NCI-H748 treated with DMSO at 0.1 percent for 48 hours (cell line): ENCODE results near the gene CCDC154.
"Not testable (repeated sequence)": the region's sequence is repeated elsewhere in the genome, so short reads cannot be mapped to it uniquely, and the experiment has no call there.

ENCODE experiments used
- DNase-seq: peaks from one replicate; lab custom pipeline; 2025; lab: John Stamatoyannopoulos, UW

The CCDC154 gene

GRCh38 chr16:1453316-1453715, 9.0 kb upstream of the CCDC154 start:
- DNase-seq, result no peak

DNA sequence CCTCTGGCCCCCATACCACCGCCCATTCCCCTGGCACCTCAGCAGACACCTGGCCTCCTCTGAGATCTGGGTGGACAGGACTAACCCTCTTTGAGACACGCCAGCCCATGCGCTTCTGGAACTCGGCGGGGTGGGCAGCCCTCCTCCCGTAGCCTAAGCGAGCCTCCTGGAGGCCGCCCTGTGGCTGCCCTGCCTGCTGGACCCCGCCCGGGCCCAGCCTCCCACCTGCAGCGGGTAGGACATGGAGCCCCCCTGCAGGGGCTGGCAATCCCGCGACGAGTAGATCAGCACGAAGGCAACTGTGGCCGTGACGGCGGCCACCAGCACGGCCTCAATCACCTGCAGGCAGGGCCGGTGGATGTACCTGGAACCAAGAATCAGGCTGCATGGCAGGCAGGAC, 8.2 kb upstream of the CCDC154 start:
- no peak for DNase-seq

- no peak for DNase-seq
These were observed 7.5 kb upstream of the CCDC154 start for GRCh38 chr16:1451702-1452392.

DNA sequence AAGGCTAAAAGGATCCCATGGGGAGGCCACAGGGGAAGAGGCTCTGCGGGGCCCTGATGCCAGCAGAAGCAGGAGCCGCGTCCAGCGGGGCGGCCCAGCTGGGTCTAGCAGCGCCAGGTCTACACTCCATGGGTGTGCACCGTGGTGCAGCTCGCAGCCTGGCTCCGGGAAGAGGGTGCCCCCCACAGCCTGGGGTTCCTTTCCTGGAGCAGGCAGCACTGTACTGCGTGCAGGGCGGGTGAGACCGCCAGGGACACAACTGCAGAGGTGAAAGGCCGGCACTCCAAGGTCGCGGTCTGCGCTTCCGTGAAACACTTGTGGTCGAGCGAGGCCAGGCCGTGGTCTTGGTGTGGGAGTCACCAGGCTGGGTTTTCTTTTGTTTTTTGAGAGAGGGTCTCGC, 6.5 kb upstream of the CCDC154 start:
- no peak for DNase-seq

DNA sequence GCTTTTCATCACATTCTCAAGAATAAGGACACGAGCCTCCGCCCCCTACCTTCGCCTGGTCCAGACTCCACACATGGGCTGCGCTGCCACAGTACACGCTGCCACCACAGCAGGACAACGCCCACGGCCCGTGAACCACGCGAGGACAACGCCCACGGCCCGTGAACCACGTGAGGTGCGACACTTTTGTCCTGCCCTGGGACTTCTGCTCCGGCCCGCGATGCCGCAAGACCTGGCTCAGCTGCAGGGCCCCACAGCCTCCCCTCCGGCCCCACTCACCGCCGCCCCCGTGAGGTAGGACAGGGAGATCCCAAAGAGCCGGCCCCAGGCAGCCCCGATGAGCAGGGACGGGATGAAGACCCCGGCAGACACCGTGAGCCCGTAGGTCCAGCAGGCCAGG, 5.9 kb upstream of the CCDC154 start:
- no peak for DNase-seq

- DNase-seq, result no peak
These were observed 4.9 kb upstream of the CCDC154 start for GRCh38 chr16:1449201-1449788.

GRCh38 chr16:1448536-1449116, 4.3 kb upstream of the CCDC154 start:
- no peak for DNase-seq

GRCh38 chr16:1447965-1448364, 3.6 kb upstream of the CCDC154 start:
- no peak for DNase-seq

DNA sequence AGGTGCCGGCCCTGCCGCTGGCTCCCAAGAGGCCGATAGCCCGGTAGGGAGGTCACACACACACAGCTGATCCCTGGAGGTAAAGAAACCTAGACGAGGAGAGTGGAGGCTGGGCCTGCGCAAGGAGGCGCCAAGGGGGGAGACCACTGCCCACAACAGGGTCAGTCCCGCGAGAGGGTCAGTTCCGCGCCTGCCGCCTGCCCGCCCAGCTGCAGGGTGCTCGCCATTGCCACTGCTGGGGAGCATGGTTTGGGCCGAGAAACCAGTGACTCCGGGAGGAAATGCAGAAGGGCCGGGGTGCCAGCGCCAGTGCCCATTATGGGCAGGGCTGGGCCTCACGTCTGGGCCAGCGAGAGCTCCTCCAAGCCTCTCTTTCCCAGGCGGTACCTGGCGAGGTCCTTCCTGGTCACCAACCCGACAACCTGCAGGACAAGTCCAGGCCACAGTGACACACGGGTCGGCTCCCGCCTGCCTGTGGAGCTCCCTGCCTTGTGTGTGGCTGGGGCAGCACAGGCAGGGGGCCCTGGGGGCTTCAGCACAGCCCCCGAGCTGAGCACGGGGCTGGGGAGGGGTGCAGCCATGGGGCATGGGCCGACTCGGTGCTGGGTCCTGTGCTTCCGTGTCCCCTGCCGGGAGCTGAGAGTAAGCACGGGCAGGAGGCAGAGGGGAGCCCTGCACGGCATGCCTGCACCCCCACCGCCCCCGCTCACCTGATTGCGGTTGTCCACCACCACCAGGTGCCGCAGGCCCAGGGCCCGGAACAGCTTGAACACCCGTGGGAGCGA, 2.1 kb upstream of the CCDC154 start:
- no peak for DNase-seq

DNA sequence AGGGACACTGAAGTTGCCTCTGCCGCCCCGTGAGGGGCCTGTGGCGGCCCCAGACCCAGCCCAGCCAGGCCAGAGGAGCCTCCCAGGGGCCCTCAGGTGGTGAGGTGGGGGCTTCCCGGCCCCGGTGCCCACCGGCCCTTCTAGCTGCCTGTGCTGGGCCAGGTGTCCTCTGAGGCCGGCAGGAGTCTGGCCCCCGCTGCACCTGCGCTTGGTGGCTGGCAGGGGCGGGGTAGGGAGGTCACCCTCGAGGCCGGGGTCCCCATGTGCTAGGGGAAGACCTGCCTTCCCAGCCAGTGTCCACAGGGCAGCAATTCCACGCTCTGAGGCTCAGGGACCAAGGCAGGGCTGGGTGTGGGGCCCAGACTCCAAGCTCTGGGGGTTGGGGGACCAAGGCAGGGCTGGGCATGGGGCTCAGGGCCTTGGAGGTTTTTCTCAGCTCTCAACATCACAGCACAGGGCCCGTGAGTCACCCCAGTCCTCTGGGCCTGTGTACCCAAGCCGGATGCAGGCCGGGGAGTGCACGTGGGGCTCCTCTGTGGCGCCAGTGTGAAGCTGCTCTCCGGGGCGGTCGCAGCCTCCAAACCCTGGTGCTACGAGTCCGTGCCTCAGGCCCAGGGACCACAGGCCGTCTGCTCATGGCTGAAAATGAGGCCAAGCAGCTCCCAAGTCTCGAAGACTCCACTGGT, 1.3 kb upstream of the CCDC154 start:
- DNase-seq, result no peak

DNA sequence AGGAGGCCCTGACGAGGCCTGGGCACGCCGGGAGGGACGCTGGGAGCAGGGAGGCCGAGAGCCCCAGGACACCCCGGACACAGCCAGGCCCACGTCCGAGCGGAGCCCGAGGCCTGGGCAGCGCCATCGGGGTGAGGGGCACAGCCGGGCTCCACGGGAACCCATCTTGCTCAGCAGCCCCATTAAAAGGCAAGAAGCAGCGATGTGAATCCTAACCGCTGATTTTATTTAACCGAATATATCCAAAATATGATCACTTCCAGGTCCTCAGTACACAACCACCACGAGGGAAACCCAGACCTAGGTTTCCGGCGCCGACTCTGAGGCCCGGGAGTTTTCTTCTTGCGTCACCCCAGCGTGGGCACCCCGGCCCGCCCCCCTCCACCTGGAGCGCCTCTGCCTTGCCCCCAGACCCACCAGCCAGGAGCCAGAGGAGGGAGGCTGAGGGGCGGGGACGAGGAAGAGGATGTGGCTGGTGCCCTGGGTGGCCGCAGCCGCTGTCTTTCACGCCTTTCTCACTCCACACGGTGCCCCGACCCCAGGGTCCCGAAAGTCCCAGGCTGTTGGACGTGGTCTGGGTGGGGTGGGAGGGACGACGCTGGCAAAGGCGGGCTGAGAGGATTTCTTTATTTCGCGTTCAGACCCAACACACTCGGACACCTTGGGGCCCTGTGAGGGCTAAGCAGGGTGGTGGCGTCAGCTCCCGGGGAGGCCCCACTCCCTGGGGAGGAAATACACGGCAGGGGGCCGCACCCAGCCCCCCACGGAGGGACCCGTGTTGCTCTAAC, 568 bp upstream of the CCDC154 start:
- DNase-seq, result no peak

DNA sequence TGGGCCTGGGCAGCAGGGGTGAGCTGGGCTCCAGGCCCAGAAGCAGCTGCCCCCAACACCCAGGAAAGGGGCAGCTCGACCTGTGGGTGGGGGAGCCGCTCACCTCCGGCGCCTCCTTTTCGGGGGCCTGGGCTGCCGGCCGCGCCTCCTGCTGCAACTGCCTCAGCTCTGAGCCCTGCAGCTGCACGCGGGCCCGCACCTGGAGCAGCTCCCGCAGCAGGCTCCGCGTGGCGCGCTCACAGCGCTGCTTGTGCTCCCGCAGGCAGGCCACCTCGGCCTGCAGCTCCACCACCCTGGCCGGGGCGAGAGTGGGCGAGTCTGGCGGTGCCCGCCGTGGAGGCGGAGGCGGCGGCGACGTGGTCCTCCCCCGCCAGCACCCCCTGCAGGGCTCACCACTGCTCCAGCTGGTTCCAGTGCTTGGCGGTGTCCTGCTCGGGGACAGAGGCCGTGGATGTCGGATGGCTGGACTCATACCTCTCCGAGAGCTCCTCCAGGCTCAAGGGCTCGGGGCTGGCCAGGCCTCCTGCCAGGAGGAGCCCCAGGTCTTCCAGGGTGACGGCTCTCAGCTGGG, 868 bp downstream of the CCDC154 start:
- DNase-seq, result no peak

GRCh38 chr16:1442697-1443096, 1.7 kb downstream of the CCDC154 start:
- no peak for DNase-seq

GRCh38 chr16:1441391-1441829, 2.9 kb downstream of the CCDC154 start:
- DNase-seq, result no peak

DNA sequence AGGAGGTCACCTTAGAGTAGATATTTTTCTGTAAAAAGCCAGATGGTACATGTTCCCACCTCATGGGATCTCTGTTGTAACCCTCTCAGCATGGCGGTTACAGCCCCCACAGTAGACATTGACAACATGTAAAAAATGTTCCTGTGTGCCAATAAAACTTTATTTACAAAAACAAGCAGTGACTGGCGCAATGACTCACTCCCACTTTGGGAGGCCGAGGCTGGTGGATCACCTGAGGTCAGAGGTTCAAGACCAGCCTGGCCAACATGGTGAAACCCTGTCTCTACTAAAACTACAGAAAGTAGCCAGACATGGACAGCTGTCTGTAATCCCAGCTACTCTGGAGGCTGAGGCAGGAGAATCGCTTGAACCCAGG, 4.7 kb downstream of the CCDC154 start:
- DNase-seq, result not testable (repeated sequence)

GRCh38 chr16:1439058-1439698, 5.2 kb downstream of the CCDC154 start:
- no peak for DNase-seq

- DNase-seq, result no peak
These were observed 5.9 kb downstream of the CCDC154 start for GRCh38 chr16:1438229-1439057.

GRCh38 chr16:1437606-1438005, 6.8 kb downstream of the CCDC154 start:
- DNase-seq, result no peak

DNA sequence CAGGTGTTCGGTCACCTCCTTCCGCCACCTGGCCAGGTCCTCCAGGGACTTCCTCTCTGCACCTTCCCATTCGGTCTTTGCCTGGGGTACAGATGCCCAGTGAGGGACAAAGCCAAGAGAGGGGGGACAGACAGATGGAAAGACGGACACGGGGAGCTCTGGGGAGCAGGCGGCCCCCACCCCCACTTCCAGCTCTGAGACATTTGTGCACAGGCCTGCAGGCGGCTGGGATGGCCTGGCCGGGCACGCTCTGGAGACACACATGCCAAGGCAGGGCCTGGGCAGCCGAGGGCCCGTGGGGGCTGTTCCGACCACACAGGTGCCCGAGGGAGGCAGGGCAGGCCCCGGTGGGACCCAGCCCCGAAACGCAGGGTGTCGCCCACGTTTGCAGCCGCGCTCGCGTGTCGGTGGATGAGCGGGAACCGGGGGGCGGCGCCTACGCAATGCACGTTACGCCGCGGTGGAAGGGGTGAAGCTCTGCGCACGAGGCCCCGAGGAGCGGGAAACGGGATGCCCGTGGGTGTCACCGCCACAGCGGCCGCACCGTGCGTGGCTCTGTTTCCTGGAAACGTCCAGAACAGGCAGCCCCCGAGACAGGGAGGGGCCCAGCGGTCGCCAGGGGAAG, 7.5 kb downstream of the CCDC154 start:
- no peak for DNase-seq
